ENCODE data around the gene VTCN1. TPM values are rescaled to one million over a fixed set of nuclear protein-coding genes. Genes with fewer than 3 reads are reported as not detected.

Gene VTCN1
- total RNA-seq, 6 experiments from 2014 or later: 0.28 to 0.89 (median 0.39) TPM; not detected in 1

- intact Hi-C loops (cut with DNase I): no loop called here
- H3K9me3 ChIP-seq: no peaks in the 10 kb centered on the region
- no peak for DNase-seq
- no peaks in the 10 kb centered on the region for H3K27me3 ChIP-seq
- ATAC-seq: no peak
- H3K4me1 ChIP-seq: no peaks in the 10 kb centered on the region
- no peaks in the 10 kb centered on the region for H3K36me3 ChIP-seq
- no peak overlapping the region for H3K27ac ChIP-seq
- no peak overlapping the region for H3K4me3 ChIP-seq
- 49% methylated on average over 4 of the region's 4 CpGs for WGBS (ENCODE audit: insufficient coverage, low coverage, low lambda C conversion rate, missing lambda C conversion rate)
- TF ChIP-seq CTCF (IDR thresholded peaks at IDR 0.05): no peak
- TF ChIP-seq POLR2A (IDR thresholded peaks at IDR 0.05): no peak
Measured at GRCh38 chr1:117216718-117217117, 6.0 kb upstream of the VTCN1 start.

- intact Hi-C loops (cut with DNase I): no loop called here
Measured at GRCh38 chr1:117215733-117216462, 5.2 kb upstream of the VTCN1 start.

GRCh38 chr1:117215019-117215418 lies 4.3 kb upstream of the VTCN1 start:
- Histone ChIP-seq H3K27me3 (no peaks in the 10 kb centered on the region), H3K4me3 (no peak overlapping the region), H3K27ac (no peak overlapping the region), H3K4me1 (no peaks in the 10 kb centered on the region), H3K36me3 (no peaks in the 10 kb centered on the region), H3K9me3 (no peaks in the 10 kb centered on the region)
- ATAC-seq (no peak), DNase-seq (no peak)
- intact Hi-C loops (cut with DNase I): no loop called here
- TF ChIP-seq CTCF (IDR thresholded peaks at IDR 0.05): no peak
- no peak for TF ChIP-seq POLR2A (IDR thresholded peaks at IDR 0.05)
- 43% methylated on average over 3 of the region's 3 CpGs for WGBS (ENCODE audit: insufficient coverage, low coverage, low lambda C conversion rate, missing lambda C conversion rate)

More at GRCh38 chr1:117215733-117216462, 5.2 kb upstream of the VTCN1 start:
- Histone ChIP-seq H3K4me3 (no peak overlapping the region), H3K27ac (no peak overlapping the region), H3K27me3 (no peaks in the 10 kb centered on the region), H3K4me1 (no peaks in the 10 kb centered on the region), H3K36me3 (no peaks in the 10 kb centered on the region), H3K9me3 (no peaks in the 10 kb centered on the region)
- TF ChIP-seq CTCF (IDR thresholded peaks at IDR 0.05) (no peak), POLR2A (IDR thresholded peaks at IDR 0.05) (no peak)
- DNase-seq (no peak), ATAC-seq (no peak)
- WGBS (ENCODE audit: insufficient coverage, low coverage, low lambda C conversion rate, missing lambda C conversion rate): 69% methylated on average over 5 of the region's 12 CpGs

- WGBS (ENCODE audit: insufficient coverage, low coverage, low lambda C conversion rate, missing lambda C conversion rate): 60% methylated on average over 1 of the region's 6 CpGs
- DNase-seq (no peak), ATAC-seq (no peak)
- H3K9me3 ChIP-seq: no peaks in the 10 kb centered on the region
- intact Hi-C loops (cut with DNase I): no loop called here
- H3K4me3 ChIP-seq: no peak overlapping the region
- no peaks in the 10 kb centered on the region for H3K4me1 ChIP-seq
- H3K36me3 ChIP-seq: no peaks in the 10 kb centered on the region
- H3K27me3 ChIP-seq: no peaks in the 10 kb centered on the region
- TF ChIP-seq CTCF (IDR thresholded peaks at IDR 0.05) (no peak), POLR2A (IDR thresholded peaks at IDR 0.05) (no peak)
- H3K27ac ChIP-seq: no peak overlapping the region
Measured at GRCh38 chr1:117213046-117213445, 2.3 kb upstream of the VTCN1 start.
